NT2/D1 (cell line): Measurements from ENCODE around the gene MS4A10.
"Not testable (repeated sequence)": the region's sequence is repeated elsewhere in the genome, so short reads cannot be mapped to it uniquely, and the experiment has no call there.

Experiments
- SUZ12 ChIP-seq: IDR thresholded peaks from 2 replicates; pipeline ENCODE4 v1.6.1; 2011; ENCODE audit not compliant: insufficient read length, insufficient read depth; ENCODE audit errors: extremely low read depth
- YY1 ChIP-seq: IDR thresholded peaks from 2 replicates; pipeline ENCODE4 v1.6.1; 2011; ENCODE audit not compliant: insufficient read length, insufficient read depth
- ZNF274 ChIP-seq: IDR thresholded peaks from 2 replicates; pipeline ENCODE4 v1.6.1; 2011; ENCODE audit warnings: mild to moderate bottlenecking, low read depth, low read length

DNA sequence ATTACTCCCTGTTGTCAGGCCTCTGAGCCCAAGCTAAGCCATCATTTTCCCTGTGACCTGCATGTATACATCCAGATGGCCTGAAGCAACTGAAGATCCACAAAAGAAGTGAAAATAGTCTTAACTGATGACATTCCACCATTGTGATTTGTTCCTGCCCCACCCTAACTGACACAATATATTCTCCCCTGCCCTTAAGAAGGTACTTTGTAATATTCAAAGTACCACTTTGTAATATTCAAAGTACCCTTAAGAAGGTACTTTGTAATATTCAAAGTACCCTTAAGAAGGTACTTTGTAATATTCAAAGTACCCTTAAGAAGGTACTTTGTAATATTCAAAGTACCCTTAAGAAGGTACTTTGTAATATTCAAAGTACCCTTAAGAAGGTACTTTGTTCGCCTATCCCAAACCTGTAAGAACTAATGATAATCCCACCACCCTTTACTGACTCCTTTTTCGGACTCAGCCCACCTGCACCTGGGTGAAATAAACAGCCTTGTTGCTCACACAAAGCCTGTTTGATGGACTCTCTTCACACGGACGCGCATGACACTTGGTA, 38.7 kb downstream of the MS4A10 start:
- TF ChIP-seq YY1, ZNF274, SUZ12: not testable (repeated sequence)
